HG03135 (cell line): ENCODE data around the gene COG3.

Source experiments
- ATAC-seq: cut with Tn5 transposase; IDR thresholded peaks from one replicate; pipeline ENCODE4 v1.9.1; 2021; ENCODE audit warnings: mild to moderate bottlenecking, moderate library complexity; ENCODE audit not compliant: unreplicated experiment

COG3 gene

DNA sequence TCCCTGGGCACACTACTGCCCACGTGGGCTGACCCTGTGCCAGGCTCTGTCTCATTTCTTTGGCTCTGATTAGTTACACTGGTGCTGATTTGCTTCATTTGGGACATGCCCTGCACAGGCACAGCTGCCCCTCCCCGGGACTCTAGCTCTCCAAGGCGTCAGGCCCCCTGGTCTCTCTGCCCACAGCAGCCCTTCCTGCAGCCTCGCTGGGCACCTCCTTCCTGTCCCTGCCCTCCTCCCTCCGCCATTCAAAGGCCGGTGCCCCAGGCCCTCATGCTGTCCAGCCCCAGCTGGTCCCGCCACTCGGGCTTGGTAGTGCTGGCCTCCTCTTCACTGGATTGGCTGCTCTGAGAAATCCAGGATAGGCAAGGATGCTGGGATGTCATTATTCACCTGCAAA, 77.7 kb downstream of the COG3 start:
- no peak for ATAC-seq

DNA sequence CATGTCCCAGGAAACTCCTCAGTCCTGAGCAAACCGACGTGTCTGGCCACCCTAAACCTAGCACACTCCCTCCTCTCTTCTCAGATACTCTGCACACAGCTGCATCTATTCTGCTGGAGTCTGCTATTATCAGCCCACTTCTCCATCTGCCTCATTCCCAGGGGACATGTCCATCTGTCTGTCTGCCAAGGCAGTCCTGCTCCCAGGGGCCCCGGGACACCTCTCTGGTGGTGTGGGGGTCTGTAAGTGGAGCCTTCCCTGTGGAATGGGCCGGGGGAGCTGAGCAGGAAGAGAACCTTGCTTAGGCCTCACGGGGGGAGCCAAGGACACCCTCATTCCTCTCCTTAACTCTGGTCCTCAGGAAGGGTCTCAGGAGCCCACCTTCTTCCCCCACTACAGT, 78.1 kb downstream of the COG3 start:
- ATAC-seq, result no peak

DNA sequence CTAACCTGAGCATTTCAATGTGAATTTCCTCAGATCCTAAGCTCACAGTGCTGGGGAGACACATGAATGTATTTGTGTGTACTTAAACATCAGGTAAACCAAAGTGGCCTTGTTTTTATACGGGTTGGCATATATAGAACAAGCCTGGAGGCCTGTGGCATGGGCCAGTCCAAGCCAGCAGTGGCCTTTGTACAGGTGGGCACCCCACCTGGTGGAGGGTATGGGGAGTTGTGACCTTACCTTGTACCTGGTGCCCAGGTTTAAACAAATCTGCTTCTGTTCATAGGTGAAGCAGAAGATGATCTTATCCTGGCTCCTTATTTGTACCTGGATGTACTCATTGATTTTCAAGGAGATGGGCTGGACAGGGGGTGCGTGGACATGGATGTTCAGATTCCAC, 79.8 kb downstream of the COG3 start:
- no peak for ATAC-seq

DNA sequence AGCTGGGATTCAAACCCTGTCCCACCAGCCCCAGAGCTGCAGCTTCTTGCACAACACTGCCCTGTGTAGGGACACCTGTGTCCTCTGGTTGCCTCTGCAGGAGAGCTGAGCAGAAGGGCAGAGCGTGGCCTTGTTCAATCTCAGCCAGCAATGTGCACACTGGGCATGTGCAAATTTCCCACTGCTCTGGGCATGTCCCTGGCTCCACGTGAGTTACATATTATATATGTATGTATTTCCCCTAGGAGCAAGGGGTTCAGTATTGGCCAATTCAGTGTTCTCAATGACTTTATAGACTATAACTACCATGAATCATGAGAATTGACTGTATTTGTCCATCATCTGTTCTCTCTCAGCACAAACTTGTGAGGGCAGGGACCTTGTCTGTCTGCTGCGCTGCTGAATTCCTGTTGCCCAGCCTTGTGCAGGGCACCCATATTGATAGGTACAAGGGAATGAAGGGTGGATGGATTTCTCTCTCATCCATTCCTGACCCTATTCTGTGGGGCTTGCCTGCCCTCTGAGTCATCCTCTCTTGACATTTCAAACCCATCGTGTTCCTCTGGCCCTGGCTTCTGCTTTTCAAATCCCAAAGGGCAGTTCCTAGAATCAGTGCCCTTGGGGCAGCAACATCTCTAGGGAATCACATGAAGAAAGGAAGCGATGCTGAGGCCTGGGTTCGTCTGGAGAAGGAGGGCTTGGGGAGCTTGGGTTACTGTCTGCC, 81.1 kb downstream of the COG3 start:
- ATAC-seq, result no peak

DNA sequence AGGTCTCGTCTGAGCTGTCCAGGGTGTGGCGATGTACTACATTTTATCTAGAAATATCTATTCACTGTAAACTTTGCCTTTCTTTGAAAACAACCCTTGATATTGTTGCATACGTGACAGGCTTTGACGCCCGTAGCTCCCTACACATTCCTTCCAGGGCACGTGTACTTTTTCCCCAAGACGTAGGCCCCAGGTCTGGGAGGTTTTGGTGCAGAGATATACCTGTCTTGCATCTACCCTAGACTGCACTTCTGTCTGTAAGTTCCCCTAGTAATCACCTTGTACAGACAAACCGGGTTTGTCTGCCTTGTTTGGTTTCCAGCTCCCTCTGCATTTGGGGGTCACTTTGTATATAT, 81.6 kb downstream of the COG3 start:
- ATAC-seq, result no peak

DNA sequence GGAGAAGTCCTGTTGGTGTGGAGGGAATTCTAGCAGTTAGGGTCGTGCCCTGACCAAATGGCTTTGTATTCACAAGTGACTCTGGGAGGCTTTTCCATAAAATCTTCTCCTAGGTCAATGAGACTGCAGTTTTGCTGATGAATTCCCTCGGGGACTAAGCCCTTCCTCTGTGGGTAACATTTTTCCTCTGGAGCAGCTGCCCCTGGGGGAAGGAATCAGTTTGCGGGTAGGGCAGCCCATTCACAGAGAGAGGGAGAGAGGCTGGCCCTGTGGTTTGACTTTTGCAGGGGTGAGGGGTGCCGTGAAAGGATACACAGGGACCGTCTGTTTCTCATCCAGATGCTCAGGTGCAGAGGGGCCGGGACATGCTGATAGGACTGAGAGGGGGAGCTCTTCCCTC, 83.5 kb downstream of the COG3 start:
- ATAC-seq, result no peak

DNA sequence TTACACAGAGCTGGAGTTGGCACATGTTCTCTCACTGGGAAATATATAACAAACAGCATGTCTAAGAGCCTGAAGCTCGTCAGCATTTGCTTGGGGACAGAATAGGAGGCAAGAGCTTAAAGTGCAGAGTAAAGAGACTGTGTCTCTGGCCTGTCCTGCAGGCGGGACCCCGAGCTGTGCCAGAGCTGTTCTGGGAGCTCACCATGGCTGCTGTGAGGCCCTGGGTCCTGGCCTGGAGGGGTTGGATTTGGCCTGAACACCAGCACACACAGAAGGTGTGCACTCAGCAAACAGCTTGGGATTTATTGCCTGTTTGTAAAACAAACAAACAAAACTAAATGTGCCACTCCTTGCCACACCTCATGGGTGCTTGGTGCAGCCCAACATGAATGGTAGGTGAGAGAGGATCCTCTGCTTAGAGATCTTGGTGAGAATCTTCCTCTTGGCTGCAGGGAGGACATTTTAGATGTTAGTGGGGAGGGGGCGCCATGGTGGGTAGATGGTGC, 89.9 kb downstream of the COG3 start:
- no peak for ATAC-seq

DNA sequence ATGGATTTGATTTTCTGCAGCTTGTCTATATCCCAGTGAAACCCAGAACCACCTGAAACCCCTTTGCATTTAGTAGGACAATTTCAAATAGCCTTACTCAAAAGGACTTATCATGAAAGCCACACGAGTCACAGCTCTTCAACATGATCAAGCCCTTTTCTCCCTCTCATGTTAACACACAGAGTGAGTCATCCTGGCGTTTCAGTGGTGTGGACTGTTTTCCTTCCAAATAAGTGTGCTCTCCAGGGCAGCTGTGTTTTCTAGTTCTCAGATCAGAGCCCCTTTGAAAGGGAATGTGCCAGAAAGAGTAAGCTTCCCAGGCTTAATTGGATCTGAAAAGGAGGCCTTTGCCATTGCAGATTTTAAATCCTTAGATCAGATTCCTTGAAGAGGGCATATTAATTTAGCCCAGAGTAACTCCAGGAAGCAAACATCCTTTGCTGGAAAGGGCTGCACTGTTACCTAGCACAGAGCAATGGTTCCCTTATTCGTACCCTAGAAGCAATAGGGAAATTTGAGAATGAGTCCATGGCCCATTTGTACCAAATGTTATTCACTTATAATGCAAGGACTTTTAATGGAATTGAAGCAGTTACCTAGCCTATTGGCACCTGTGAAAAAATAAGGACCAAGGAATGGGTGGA, 99.5 kb downstream of the COG3 start:
- no peak for ATAC-seq

DNA sequence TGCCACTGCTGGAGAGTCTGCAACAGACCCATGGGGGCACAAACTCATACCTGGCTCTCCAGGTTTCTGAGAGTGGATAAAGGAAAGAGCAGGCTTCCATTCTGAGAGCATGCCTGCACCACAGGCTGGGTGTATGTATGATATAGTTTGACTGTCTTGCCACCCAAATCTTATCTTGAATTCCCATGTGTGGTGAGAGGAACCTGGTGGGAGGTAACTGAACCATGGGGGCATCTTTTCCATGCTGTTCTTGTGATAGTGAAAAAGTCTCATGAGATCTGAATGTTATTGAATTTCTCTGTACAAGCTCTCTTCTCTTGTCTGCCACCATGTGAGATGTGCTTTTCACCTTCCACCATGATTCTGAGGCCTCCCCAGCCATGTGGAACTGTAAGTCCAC, 100.6 kb downstream of the COG3 start:
- no peak for ATAC-seq

DNA sequence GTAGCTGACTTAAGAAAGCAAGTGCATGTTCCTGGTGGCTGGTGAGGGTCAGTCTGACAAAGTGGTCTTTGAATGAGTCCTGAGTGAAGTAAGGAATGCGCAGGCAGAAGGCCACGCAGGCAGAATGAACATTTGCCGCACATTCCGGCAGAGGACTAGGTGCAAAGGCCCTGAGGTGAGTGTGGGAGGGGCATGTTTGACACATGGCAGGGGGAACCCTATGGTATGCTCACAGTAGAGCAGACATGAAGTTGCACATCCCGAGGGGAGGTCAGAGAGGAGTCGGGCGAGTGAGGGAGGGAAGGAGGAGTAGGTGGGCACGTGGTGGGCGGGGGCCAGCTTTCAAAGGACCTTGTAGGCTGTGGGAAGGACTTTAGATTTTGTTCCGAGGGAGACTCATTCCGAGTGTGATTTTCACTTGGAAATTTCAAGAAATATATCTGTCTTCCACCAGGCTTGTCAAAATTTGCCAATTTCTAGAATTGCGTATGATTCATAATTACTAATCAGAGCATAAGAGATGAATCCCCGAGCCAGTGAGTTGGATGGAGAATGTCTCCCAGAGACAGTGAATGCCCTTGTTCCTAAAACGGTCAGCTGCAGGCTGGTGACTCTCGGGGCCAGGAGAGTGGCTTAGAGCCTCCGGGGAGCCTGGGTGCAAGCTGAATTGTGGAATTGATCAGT, 110.5 kb downstream of the COG3 start:
- no peak for ATAC-seq

DNA sequence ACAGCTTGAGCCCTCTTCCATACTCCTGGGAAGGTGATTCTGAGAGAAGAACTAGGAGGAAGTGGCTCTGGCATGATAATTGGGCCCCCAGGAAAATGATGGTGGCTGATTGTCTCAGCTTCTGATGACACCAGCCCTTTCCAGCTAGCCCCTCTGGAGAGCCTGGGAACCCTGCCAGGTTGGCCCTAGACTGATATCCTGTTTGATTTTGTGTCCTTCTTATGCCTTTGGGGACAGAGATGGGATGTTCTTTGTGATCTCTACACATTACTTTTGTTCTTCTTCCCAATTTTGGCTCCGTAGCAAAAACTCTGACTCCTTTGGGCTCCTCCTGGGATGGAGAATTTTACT, 111.1 kb downstream of the COG3 start:
- no peak for ATAC-seq

DNA sequence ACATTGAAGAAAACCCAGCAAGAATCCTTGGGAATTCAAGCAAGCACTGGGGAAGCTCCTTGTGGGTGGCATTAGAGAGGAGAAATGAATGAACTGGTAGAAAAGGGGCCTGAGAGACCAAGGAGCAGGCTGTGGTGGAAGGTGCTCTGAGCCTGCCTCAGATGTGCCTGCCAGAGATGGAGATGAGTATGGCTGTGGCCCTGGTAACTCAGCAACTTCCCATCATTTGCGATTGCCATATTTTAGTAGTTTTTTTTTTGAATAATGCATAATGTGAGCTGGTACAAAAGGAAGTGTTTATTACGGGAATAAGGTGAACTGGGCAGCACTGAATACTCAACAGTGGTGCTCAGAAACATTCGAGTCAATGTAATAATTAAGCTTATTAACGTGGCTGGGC, 111.7 kb downstream of the COG3 start:
- no peak for ATAC-seq

DNA sequence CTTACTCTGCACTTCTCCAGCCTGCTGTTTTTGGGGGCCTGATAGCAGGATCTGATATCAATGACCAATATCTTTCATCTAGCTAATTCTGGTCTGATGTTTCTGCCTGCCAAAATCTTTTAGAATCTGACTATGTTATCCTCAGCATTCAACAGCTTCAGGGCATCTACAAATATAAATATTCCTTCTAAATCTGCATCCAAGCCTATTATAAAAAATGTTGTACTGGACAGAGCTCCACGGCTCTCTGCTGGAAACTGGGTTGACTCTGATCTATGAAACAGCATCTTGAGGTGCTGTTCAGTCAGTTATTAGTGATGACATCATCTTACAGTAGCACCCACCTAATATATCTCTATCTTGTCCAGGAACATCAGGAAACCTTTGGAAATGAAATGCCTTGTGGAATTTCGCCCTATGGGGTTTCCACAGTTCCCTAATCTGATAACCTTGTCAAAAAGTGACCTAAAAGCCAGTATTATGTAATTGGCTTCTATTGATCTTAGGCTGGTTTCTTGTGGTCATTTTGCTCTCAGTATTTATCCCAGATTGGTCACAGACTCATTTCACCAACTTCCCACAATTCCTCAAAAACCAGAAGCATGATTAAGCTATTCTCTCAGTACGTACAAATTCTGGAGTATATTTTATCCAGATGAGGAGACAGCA, 117.8 kb downstream of the COG3 start:
- no peak for ATAC-seq

DNA sequence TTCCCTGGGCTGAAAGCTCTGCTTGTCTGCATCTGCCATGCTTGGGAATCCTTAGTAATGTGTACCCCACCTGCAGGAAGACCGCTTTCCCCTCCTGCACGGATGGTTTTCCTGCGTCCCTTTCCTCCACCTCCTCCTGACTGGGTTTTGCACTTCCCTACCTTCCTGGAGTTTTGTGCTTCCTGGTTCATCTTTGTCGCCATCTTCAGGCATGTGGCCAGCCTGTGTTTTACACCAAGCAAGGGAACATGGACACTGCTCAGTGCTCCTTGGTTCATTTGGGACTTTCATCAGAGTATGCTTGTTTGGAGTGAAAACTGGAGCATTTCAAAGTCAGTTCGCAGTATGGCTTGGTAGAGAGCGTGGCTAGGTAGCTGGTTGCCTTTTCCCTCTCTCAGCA, 120.1 kb downstream of the COG3 start:
- ATAC-seq, result no peak
